Ishikawa (cell line): ENCODE results near the gene PPARG.

Experiments used
- CEBPB ChIP-seq: IDR thresholded peaks from 2 replicates; pipeline ENCODE4 v1.6.1; 2012
- CREB1 ChIP-seq: IDR thresholded peaks from 2 replicates; pipeline ENCODE4 v1.6.1; 2012; ENCODE audit warnings: low read depth
- EGR1 ChIP-seq: IDR thresholded peaks from 2 replicates; pipeline ENCODE4 v1.6.1; 2012
- EP300 ChIP-seq: IDR thresholded peaks from 2 replicates; pipeline ENCODE4 v1.6.1; 2012; ENCODE audit warnings: borderline replicate concordance
- FOXM1 ChIP-seq: IDR thresholded peaks from 2 replicates; pipeline ENCODE4 v1.6.1; 2012; ENCODE audit warnings: low read depth, borderline replicate concordance
- MAX ChIP-seq: IDR thresholded peaks from 2 replicates; pipeline ENCODE4 v1.6.1; 2012
- NFIC ChIP-seq: IDR thresholded peaks from 2 replicates; pipeline ENCODE4 v1.6.1; 2012
- RAD21 ChIP-seq: IDR thresholded peaks from 2 replicates; pipeline ENCODE4 v1.6.1; 2012; ENCODE audit warnings: low read depth
- REST ChIP-seq: IDR thresholded peaks from 2 replicates; pipeline ENCODE4 v1.6.1; 2012; ENCODE audit warnings: low read depth, mild to moderate bottlenecking
- TAF1 ChIP-seq: IDR thresholded peaks from 2 replicates; pipeline ENCODE4 v1.6.1; 2012; ENCODE audit warnings: low read depth, mild to moderate bottlenecking
- TCF12 ChIP-seq: IDR thresholded peaks from 2 replicates; pipeline ENCODE4 v1.6.1; 2012; ENCODE audit warnings: low read depth
- TEAD4 ChIP-seq: IDR thresholded peaks from 2 replicates; pipeline ENCODE4 v1.6.1; 2012
- USF1 ChIP-seq: IDR thresholded peaks from 2 replicates; pipeline ENCODE4 v1.6.1; 2012
- YY1 ChIP-seq: IDR thresholded peaks from 2 replicates; pipeline ENCODE4 v1.6.1; 2012; ENCODE audit warnings: low read depth
- ZBTB7A ChIP-seq: IDR thresholded peaks from 2 replicates; pipeline ENCODE4 v1.6.1; 2012; ENCODE audit warnings: low read depth

The PPARG gene

GRCh38 chr3:12312010-12312409 lies 23.1 kb downstream of the PPARG start:
- TF ChIP-seq TAF1 = no peak
- TF ChIP-seq EP300 = no peak

- TF ChIP-seq USF1 (no peak), TAF1 (no peak), EGR1 (no peak), YY1 (no peak), FOXM1 (no peak), TCF12 (no peak), TEAD4 (no peak), RAD21 (no peak), EP300 (no peak), CEBPB (no peak), REST (no peak), NFIC (no peak), CREB1 (no peak), MAX (no peak), ZBTB7A (no peak)
Measured at GRCh38 chr3:12313519-12313918, 24.6 kb downstream of the PPARG start.

- TF ChIP-seq MAX (no peak), CREB1 (no peak), TEAD4 (no peak), RAD21 (no peak), NFIC (no peak), EP300 (no peak), USF1 (no peak), EGR1 (no peak), YY1 (no peak), ZBTB7A (no peak), TAF1 (no peak), REST (no peak), CEBPB (no peak), FOXM1 (no peak), TCF12 (no peak)
Measured at GRCh38 chr3:12316253-12316652, 27.4 kb downstream of the PPARG start.

- TF ChIP-seq TAF1 (no peak), NFIC (no peak), FOXM1 (no peak), TCF12 (no peak), CEBPB (no peak), YY1 (no peak), EP300 (no peak), ZBTB7A (no peak), MAX (no peak), USF1 (no peak), RAD21 (no peak), TEAD4 (no peak), CREB1 (no peak), REST (no peak), EGR1 (no peak)
Measured at GRCh38 chr3:12316729-12317351, 28.0 kb downstream of the PPARG start.
